HG02973 (cell line): ENCODE measurements around the gene TYROBP.
"Not testable (repeated sequence)": the region's sequence is repeated elsewhere in the genome, so short reads cannot be mapped to it uniquely, and the experiment has no call there.

Source experiments
- ATAC-seq: cut with Tn5 transposase; IDR thresholded peaks from one replicate; pipeline ENCODE4 v1.9.1; 2021; ENCODE audit warnings: moderate library complexity; ENCODE audit not compliant: unreplicated experiment

The TYROBP gene

GRCh38 chr19:35901854-35902661 lies 6.0 kb downstream of the TYROBP start, which contains the start of gene HCST:
Gene HCST, plus strand, starts transcription at chr19:35902529. Its CDS starts 65 bp downstream, at chr19:35902594.
- ATAC-seq = no peak

- ATAC-seq = no peak
Observed at GRCh38 chr19:35901055-35901644, 6.9 kb downstream of the TYROBP start.

GRCh38 chr19:35899547-35900214 lies 8.4 kb downstream of the TYROBP start:
- peak; percentile 31 for ATAC-seq

GRCh38 chr19:35898499-35898809 lies 9.6 kb downstream of the TYROBP start:
- ATAC-seq = no peak

- ATAC-seq = no peak
Observed at GRCh38 chr19:35897706-35898451, 10.2 kb downstream of the TYROBP start.

GRCh38 chr19:35896643-35897040 lies 11.5 kb downstream of the TYROBP start:
- no peak for ATAC-seq

- ATAC-seq = no peak
Observed at GRCh38 chr19:35895911-35896642, 12.0 kb downstream of the TYROBP start.

GRCh38 chr19:35894342-35894741 lies 13.8 kb downstream of the TYROBP start:
- no peak for ATAC-seq

- ATAC-seq = not testable (repeated sequence)
Observed at GRCh38 chr19:35891819-35892218, 16.3 kb downstream of the TYROBP start.

- ATAC-seq = no peak
Observed at GRCh38 chr19:35890113-35890650, 17.9 kb downstream of the TYROBP start.

GRCh38 chr19:35889370-35890112 lies 18.6 kb downstream of the TYROBP start:
- ATAC-seq = no peak

- no peak for ATAC-seq
Observed at GRCh38 chr19:35888398-35888797, 19.7 kb downstream of the TYROBP start.

GRCh38 chr19:35887197-35887596 lies 20.9 kb downstream of the TYROBP start:
- ATAC-seq = no peak

- ATAC-seq = no peak
Observed at GRCh38 chr19:35885904-35886303, 22.2 kb downstream of the TYROBP start.

- no peak for ATAC-seq
Observed at GRCh38 chr19:35885225-35885738, 22.8 kb downstream of the TYROBP start.

GRCh38 chr19:35883882-35884281 lies 24.2 kb downstream of the TYROBP start:
- ATAC-seq = no peak

GRCh38 chr19:35882114-35882832 lies 25.8 kb downstream of the TYROBP start:
- no peak for ATAC-seq

GRCh38 chr19:35879770-35880317 lies 28.3 kb downstream of the TYROBP start:
- no peak for ATAC-seq

GRCh38 chr19:35879068-35879467 lies 29.0 kb downstream of the TYROBP start:
- ATAC-seq = no peak
